HG03354 (cell line): ENCODE results near the gene OBSL1.

Source experiments
- ATAC-seq: cut with Tn5 transposase; IDR thresholded peaks from one replicate; pipeline ENCODE4 v1.9.1; 2021; ENCODE audit warnings: mild to moderate bottlenecking; ENCODE audit not compliant: unreplicated experiment, poor library complexity, severe bottlenecking

OBSL1 gene

GRCh38 chr2:219506153-219506801, 65.1 kb downstream of the OBSL1 start:
- no peak for ATAC-seq

DNA sequence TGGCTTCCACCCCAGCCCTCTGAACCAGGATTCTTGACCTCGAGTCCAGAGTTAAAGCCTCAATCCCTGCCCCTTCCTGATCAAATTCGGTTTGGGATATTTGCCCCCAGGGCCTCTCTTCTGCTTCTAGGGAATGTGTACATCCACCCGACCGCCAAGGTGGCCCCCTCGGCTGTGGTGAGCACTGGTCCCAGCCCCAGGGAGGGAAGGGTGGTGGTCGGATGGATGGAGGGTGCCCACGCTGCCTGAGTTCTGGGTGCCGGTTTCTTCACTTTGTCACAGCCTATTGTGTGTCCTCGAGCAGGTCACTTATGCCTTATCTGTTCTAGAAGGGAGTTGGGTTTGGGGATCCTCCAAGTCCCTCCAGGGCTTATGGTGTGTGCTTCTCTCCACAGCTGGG, 65.8 kb downstream of the OBSL1 start:
- no peak for ATAC-seq

DNA sequence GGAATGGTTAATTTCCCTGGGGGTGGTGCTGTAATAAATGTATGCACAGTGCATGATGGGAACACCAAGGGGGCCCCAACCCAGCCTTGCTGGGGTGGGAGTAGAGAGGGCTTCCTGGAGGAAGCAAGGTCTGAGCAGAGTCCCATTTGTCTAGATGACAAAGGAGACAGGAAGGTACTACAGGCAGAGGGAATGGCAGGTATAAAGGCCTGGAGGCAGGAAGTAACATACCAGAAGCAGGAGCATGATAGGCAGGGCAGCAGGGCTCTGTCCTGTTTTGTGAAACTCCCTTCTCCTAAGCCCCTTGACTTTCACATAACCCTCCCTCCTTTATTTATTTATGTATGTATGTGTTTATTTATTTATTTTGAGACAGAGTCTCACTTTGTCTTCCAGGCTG, 68.7 kb downstream of the OBSL1 start:
- no peak for ATAC-seq

- no peak for ATAC-seq
These were observed 69.5 kb downstream of the OBSL1 start for GRCh38 chr2:219501849-219502248.
